ENCODE results near the gene SGF29.
"Not testable (repeated sequence)": the region's sequence is repeated elsewhere in the genome, so short reads cannot be mapped to it uniquely, and the experiment has no call there.

SGF29 gene

DNA sequence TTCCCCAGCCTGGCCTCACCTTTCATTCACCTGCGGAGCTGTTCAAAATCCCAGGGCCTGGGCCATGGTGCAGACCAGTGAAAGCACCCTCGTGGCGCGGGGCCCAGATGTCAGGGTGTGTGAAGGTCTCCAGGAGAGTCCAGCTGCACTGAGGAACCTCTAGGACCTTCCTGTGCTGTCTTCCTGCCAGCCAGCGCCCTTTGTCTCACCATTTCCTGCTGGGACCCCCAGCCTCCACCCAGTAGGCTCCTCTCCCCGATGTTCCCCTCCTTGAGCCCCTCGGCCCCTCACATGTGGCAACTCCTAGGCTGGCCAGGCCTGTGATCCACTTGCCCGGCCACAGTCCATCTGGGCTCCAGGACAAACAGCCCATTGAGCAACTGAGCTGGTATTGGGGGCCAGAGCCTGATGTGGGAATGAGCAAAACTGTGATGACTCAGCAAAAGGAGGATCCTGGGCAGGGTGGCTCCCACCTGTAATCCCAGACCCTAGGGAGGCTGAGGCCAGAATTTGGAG lies 42.5 kb downstream of the SGF29 start:
- no peak for DNase-seq (ENCODE audit: low read depth)

DNA sequence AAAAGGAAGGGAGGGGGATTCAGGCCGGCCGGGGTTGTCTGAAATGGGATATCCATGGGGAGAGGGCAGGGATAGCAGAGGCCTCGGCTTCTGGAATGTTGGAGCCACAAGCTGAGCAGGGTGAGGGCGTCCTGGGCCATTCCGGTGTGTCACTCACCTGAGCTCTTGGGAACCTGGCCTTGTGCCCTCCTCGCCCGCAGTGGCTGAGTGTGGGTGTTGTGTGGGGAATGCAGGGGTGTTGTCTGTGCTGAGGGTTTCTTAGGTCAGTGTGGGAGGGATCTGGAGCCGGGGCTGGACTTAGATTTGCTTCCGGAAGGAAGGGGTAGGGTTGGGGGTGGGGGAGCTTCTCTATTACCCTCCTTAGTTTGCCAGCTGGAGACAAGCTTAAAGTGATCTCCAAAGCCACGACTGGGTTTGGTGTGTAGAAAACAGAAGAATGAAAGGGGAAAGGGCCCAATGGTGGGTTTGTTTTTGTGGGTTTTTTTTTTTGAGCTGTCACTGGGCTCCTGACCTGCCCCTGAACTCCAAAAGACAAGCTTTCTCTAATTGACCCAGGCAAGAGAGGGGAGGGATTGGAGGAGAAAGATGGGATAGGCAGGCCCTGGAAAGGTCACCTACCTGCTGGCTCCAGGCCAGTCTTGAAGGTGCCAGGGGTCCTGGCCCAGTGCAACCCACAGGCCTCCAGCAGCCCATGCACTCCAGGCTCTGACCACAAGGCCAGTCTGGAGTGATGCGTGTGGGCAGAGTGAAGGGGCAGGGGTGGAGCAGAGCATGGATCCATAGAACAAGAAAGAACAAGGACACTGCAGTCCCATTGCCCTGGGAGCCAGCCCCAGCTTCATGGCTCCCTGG lies 43.3 kb downstream of the SGF29 start, which contains the start of gene SULT1A2:
Gene SULT1A2, minus strand, starts transcription at position 211 of the 852 bp plus-strand sequence. CDS start 1,120 bp downstream, outside the sequence.
- no peak for DNase-seq (ENCODE audit: low read depth)

DNA sequence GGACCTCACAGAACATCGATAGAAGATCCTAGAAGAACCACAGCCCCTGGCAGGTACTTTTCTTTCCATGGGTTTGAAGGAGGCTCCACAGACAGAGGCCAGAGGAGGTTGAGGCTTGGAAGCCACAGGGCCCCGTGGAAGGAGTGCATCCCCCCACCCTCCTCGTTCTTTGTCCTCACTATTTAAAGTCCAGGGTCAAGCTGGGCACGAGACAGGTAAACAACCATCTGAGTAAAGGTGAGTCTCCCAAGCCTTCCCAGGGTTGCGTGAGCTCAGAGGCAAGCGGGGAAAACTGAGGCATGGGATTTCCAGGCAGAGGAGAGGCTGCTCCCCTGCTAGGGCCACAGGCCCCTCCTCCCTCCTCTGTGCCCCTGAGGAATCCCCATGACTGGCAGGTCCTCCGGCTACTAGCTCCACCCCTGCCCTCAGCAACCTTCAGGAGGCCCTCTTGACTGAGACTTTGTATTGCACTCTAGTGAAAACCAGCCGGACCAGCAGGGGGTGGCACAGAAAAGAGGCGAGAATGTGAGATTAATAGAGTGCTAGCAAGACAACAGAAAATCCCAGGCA lies 44.1 kb downstream of the SGF29 start:
- no peak for DNase-seq (ENCODE audit: low read depth)

DNA sequence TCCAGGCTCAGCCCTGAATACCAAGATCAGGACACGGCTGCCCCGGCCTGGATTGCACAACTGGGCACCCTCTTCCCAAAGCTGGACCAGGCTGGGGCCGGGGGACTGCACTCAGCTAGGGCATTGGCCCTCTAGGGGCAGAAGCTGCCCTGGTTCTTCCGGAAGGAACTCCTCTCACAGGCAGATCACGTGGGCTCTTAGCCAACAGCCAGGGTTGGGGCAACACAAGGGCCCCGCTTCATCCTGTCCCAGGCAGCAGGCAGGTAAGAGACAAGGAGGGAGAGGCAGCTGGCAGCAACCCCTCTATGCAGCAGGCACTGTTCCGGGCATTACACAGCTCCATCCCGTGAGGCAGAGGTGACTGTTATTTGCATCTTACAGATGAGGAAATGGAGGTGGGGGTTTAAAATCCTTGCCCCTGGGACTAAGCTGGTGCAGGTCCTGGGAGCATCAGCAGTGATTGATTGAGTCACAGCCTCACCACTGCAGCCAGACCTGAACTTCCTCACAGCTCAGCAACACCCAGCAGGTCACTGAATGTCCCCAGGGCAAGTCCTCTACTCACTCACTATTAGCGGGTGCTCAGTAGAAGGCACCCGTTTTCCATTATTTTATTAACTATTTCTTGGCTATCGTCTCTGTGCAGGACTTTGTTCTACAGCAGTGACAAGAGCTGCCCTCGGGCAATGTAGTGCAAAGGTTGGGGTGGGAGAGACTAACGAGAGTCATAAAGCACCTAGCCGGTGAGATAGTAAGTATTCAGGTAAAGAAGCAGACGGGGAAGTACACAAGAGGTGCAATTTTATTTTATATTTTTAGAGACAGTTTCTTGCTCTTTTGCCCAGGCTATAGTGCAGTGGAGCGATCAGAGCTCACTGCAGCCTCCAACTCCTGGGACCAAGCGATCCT lies 45.9 kb downstream of the SGF29 start:
- DNase-seq (ENCODE audit: low read depth), result not testable (repeated sequence)

GRCh38 chr16:28600965-28601364 lies 47.2 kb downstream of the SGF29 start:
- DNase-seq (ENCODE audit: low read depth), result not testable (repeated sequence)

GRCh38 chr16:28601589-28601988 lies 47.9 kb downstream of the SGF29 start:
- not testable (repeated sequence) for DNase-seq (ENCODE audit: low read depth)

DNA sequence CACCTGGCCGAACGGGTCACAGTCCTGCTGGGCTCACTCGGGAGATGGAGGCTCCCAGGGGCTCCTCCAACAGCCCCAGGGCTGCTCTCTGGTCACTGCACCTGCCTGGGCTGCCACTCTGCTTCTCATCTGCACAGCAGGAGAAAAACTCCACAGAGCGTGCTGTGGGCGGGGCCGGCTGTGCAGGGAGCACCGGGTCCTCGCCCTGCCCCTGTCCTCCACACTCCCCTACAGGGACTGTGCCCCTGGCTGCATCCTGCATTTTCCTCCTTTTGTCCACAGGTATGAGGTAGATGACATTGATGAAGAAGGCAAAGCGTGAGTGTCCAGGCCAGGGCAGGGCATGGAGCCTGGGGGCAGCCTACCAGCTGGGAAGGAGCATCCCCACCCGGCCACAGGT lies 48.3 kb downstream of the SGF29 start:
- DNase-seq (ENCODE audit: low read depth), result not testable (repeated sequence)

DNA sequence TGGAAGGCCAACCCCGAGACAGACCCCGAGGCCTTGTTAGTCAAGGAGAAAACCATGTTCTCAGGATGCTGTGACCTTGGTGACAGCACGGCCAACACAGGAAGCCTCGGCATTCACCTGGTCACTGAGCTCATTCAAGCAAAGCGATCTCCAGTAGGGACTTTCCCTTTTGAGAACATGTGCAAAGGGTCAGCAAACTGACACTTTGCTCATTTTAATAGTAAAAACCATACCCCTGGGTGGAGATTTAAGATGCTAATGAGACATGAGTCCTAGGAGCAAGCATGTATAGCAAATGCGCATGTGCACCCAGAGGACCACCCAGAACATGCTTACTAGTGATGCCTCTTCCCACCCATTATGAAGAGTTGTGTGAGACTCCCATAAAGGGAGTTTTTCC lies 48.8 kb downstream of the SGF29 start:
- no peak for DNase-seq (ENCODE audit: low read depth)

DNA sequence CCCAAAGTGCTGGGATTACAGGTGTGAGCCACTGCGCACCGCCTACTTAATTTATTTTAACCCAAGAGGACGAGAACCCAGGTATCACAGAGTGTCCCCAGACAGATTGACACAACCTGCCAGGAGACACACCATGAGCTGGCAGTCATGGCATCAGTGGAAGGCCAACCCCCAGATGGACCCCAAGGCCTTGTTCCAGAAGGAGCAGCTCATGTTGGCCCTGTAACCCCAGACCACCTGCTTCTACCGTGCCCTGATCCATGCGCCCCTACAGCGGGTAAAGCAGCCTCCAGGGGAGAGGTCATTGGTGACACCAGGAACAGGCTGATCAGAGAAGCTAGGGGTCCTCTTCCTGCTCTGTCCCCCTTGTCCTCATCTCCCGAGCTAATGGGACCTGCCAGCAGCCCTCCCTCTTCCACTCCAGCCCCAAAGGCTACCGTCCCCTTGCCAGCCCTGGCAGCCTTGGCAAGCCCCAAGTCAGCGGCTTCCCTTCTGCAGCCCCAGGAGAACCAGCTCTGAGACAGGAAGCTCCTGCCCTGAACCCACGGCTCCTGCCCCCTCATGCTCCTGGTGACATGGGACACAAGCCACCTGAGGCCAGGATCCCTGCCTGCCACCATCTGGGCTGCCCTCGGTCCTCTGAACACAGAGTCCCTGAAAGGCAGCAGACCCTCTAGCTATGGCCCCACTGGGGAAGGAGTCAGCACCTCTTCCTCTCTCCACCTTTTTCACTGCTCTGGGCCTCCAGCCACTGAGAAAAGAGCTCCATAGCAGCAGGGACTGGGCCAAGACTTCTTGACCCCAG lies 49.9 kb downstream of the SGF29 start:
- no peak for DNase-seq (ENCODE audit: low read depth)

DNA sequence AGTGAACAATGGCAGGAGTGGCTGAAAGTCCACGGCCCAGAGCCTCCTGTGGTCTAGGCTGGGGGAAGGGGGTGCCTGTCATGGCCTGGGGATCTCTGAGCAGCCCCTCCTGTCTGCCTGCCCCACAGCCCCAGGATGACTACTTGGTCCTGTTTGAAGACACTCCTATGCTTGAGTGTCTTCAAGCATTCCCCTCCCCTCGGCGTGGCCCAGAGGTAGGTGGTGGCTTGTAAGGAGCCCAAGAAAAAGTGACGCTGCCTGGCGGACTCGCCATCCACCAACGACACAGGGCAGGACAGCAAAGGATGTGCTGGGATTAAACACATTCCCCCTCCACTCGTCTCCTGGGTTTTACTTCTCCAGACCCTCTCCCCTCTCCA lies 50.5 kb downstream of the SGF29 start:
- no peak for DNase-seq (ENCODE audit: low read depth)

DNA sequence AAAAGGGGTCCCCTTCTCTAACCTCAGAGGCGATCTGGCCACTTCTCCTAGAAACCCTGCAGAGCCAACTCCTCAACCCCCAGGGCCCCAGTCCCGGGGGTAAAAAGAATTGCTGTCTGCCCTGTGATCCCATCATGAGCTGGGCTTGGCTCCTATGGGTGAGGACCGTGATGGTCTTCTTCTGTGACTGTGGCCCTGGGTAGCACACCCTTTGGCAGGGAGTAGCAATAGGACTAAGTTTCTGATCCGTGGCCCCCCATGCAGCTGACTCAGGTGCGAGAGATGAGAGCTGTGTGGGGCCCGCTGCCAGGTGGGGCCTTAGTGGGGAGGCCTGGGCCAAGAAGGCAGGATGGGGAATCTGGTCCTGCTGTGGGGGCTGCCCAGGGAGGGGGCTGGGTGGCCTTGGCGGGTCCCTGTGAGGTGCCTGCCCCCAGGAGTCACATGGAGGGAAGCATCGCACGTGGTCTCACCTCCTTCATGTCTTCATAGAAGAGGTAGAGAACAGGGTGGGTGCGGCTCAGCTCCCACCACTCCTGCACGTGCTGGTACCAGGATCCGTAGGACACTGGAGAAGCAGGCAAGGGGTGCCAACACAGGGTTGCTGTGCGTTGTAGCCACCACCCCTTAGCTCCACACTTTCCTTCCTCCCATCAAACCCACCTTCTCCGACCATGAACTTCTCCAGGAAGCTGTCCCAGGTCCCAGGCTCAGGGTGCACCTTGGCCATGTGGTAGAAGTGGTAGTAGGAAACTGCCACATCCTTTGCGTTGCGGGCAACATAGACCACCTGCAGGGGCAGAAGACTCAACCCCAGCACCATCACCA lies 52.8 kb downstream of the SGF29 start:
- no peak for DNase-seq (ENCODE audit: low read depth)

- no peak for DNase-seq (ENCODE audit: low read depth)
Observed at GRCh38 chr16:28607116-28607623, 53.5 kb downstream of the SGF29 start.

DNA sequence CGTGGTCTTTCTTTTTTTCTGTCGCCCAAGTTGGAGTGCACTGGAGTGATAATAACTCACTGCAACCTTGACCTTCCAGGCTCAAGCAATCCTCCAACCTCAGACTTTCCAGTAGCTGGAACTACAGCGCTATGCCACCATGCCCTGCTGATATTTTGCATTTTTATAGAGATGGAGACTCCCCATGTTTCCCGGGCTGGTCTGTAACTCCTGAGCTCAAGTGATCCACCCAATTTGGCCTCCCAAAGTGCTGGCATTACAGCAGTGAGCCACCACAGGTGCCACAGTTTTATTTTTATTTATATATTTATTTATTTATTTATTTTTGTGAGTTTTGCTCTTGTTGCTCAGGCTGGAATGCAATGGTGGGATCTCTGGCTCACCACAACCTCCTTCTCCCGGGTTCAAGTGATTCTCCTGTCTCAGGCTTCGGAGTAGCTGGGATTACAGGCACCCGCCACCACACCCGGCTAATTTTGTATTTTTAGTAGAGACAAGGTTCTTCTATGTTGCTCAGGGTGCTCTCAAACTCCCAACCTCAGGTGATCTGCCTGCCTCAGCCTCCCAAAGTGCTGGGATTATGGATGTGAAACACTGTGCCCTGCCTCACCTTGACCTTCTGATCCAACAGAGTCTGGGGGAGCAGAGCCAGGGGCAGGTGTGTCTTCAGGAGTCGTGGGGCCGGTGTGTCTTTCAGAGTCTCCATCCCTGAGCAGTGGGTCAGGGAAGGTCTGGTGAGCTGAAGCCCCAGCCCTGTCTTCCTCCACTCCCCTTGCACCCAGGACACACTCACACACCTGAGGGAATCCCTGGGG lies 54.2 kb downstream of the SGF29 start:
- DNase-seq (ENCODE audit: low read depth), result not testable (repeated sequence)

GRCh38 chr16:28608496-28608808 lies 54.7 kb downstream of the SGF29 start:
- not testable (repeated sequence) for DNase-seq (ENCODE audit: low read depth)

- not testable (repeated sequence) for DNase-seq (ENCODE audit: low read depth)
Observed at GRCh38 chr16:28608867-28609596, 55.3 kb downstream of the SGF29 start.

DNA sequence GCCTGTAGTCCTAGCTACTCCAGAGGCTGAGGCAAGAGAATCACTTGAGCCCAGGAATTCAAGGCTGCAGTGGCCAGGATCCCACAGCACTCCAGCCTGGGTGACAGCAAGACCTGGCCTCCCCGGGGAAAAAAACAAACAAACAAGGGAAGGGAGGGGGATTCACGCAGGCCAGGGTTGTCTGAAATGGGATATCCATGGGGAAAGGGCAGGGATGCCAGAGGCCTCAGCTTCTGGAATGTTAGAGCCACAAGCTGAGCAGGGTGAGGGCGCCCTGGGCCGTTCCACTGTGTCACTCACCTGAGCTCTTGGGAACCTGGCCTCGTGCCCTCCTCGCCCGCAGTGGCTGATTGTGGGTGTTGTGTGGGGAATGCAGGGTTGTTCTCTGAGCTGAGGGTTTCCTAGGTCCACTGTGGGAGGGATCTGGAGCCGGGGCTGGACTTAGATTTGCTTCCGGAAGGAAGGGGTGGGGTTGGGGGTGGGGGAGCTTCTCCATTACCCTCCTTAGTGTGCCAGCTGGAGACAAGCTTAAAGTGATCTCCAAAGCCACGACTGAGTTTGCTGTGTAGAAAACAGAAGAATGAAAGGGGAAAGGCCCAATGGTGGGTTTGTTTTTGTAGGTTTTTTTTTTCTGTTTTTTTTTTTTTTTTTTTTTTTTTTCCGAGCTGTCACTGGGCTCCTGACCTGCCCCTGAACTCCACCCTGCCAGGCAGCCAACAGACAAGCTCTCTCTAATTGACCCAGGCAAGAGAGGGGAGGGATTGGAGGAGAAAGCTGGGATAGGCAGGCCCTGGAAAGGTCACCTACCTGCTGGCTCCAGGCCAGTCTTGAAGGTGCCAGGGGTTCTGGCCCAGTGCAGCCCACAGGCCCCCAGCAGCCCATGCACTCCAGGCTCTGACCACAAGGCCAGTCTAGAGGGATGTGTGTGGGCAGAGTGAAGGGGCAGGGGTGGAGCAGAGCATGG lies 56.2 kb downstream of the SGF29 start, which contains the start of gene SULT1A1:
Gene SULT1A1, minus strand, starts transcription at position 414 of the 964 bp plus-strand sequence. CDS start 1,189 bp downstream, outside the sequence.
- DNase-seq (ENCODE audit: low read depth), result no peak

GRCh38 chr16:28610595-28611191 lies 57.0 kb downstream of the SGF29 start:
- no peak for DNase-seq (ENCODE audit: low read depth)

Measured in stimulated activated CD8-positive, alpha-beta memory T cell treated with anti-CD3 and anti-CD28 coated beads, Interleukin-12 subunit alpha, Interleukin-12 subunit beta, amount 100 ng/mL, for 4 hours (primary cell).